KOPT-K1 (cell line): ENCODE data around the gene GDA.

Source experiments
- H3K27ac ChIP-seq: fragments of 200-600 bp; sonication (generic); 2 replicates; pipeline ENCODE4 v1.5.1; 2016; ENCODE audit warnings: antibody characterized with exemption, mild to moderate bottlenecking, low read depth, low read length; ENCODE audit not compliant: poor library complexity, severe bottlenecking
- H3K36me3 ChIP-seq: fragments of 200-600 bp; sonication (generic); 2 replicates; pipeline ENCODE4 v1.5.1; 2017; ENCODE audit warnings: antibody characterized with exemption, mild to moderate bottlenecking, low read length, moderate library complexity; ENCODE audit not compliant: insufficient read depth
- H3K9me3 ChIP-seq: fragments of 200-600 bp; sonication (generic); 2 replicates; pipeline ENCODE4 v1.5.1; 2017; ENCODE audit warnings: antibody characterized with exemption, low read length, mild to moderate bottlenecking; ENCODE audit not compliant: insufficient read depth, poor library complexity, severe bottlenecking

Gene GDA

GRCh38 chr9:72140586-72140985 lies 8.7 kb upstream of the GDA start:
- Histone ChIP-seq H3K27ac (no peak overlapping the region), H3K9me3 (no peaks in the 10 kb centered on the region), H3K36me3 (no peaks in the 10 kb centered on the region)

- Histone ChIP-seq H3K27ac (no peak overlapping the region), H3K9me3 (no peaks in the 10 kb centered on the region)
These were observed 7.8 kb upstream of the GDA start for GRCh38 chr9:72141484-72141883.

GRCh38 chr9:72144756-72145492 lies 4.3 kb upstream of the GDA start:
- no peaks in the 10 kb centered on the region for H3K9me3 ChIP-seq
- H3K36me3 ChIP-seq = no peaks in the 10 kb centered on the region
- H3K27ac ChIP-seq = no peak overlapping the region

More at GRCh38 chr9:72141484-72141883, 7.8 kb upstream of the GDA start:
- H3K36me3 ChIP-seq = no peaks in the 10 kb centered on the region

GRCh38 chr9:72145733-72146505 lies 3.3 kb upstream of the GDA start:
- no peaks in the 10 kb centered on the region for H3K36me3 ChIP-seq
- no peak overlapping the region for H3K27ac ChIP-seq
- H3K9me3 ChIP-seq = no peaks in the 10 kb centered on the region

- Histone ChIP-seq H3K36me3 (no peaks in the 10 kb centered on the region), H3K9me3 (no peaks in the 10 kb centered on the region), H3K27ac (no peak overlapping the region)
These were observed 1.6 kb upstream of the GDA start for GRCh38 chr9:72147676-72148075.

GRCh38 chr9:72150127-72150526 lies 887 bp downstream of the GDA start:
- no peaks in the 10 kb centered on the region for H3K36me3 ChIP-seq
- no peak overlapping the region for H3K27ac ChIP-seq
- no peaks in the 10 kb centered on the region for H3K9me3 ChIP-seq

- Histone ChIP-seq H3K36me3 (no peaks in the 10 kb centered on the region), H3K27ac (no peak overlapping the region), H3K9me3 (no peaks in the 10 kb centered on the region)
These were observed 1.4 kb downstream of the GDA start for GRCh38 chr9:72150661-72151060.

GRCh38 chr9:72151104-72151503 lies 1.9 kb downstream of the GDA start:
- Histone ChIP-seq H3K27ac (no peak overlapping the region), H3K36me3 (no peaks in the 10 kb centered on the region)

GRCh38 chr9:72154468-72155285 lies 5.4 kb downstream of the GDA start:
- Histone ChIP-seq H3K36me3 (no peaks in the 10 kb centered on the region), H3K27ac (no peak overlapping the region), H3K9me3 (no peaks in the 10 kb centered on the region)

More at GRCh38 chr9:72151104-72151503, 1.9 kb downstream of the GDA start:
- H3K9me3 ChIP-seq = no peaks in the 10 kb centered on the region

- no peaks in the 10 kb centered on the region for H3K36me3 ChIP-seq
- H3K27ac ChIP-seq = no peak overlapping the region
These were observed 6.1 kb downstream of the GDA start for GRCh38 chr9:72155301-72155700.

GRCh38 chr9:72156586-72156985 lies 7.3 kb downstream of the GDA start:
- Histone ChIP-seq H3K9me3 (no peaks in the 10 kb centered on the region), H3K36me3 (no peaks in the 10 kb centered on the region), H3K27ac (no peak overlapping the region)

More at GRCh38 chr9:72155301-72155700, 6.1 kb downstream of the GDA start:
- H3K9me3 ChIP-seq = no peaks in the 10 kb centered on the region

GRCh38 chr9:72158680-72159079 lies 9.4 kb downstream of the GDA start:
- Histone ChIP-seq H3K36me3 (no peaks in the 10 kb centered on the region), H3K27ac (no peak overlapping the region)

GRCh38 chr9:72160446-72161123 lies 11.3 kb downstream of the GDA start:
- Histone ChIP-seq H3K27ac (no peak overlapping the region), H3K36me3 (no peaks in the 10 kb centered on the region), H3K9me3 (no peaks in the 10 kb centered on the region)

More at GRCh38 chr9:72158680-72159079, 9.4 kb downstream of the GDA start:
- H3K9me3 ChIP-seq = no peaks in the 10 kb centered on the region

GRCh38 chr9:72165326-72165725 lies 16.1 kb downstream of the GDA start:
- Histone ChIP-seq H3K9me3 (no peaks in the 10 kb centered on the region), H3K36me3 (no peaks in the 10 kb centered on the region), H3K27ac (no peak overlapping the region)
